ENCODE results near the gene NTSR1.

The NTSR1 gene

DNA sequence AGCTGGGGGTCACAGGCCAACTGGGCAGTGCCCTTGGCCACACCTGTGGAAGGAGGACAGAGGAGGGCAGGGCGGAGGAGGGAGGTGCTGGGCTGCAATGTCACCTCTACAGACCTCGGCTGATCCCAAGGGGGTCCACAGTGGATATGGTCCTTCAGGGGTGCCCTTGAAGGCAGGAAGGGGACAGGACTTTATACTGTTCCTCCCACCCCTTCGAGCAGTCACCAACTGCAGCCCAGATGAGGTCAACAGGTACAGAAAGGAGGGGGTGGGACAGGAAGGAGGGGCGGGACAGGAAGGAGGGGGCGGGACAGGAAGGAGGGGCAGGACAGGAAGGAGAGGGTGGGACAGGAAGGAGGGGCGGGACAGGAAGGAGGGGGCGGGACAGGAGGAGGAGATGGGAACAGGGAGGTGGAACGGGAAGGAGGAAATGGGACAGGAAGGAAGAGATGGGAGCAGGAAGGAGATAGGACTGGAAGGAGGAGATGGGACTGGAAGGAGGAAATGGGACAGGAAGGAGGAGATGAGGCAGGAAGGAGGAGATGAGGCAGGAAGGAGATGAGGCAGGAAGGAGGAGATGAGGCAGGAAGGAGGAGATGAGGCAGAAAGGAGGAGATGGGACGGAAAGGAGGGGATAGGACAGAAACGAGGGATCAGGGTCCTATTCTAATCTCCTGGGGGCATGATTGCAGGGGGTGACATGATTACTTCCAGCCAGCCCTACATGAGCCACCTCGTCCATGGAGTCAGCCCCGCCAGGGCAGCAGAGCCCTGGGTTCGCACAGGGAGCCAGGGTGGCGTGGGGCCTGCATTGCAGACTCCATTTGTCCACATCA lies 68.3 kb downstream of the NTSR1 start:
- in situ Hi-C loops (cut with HindIII; ENCODE audit: low sequenced_read_pairs): no loop called here

DNA sequence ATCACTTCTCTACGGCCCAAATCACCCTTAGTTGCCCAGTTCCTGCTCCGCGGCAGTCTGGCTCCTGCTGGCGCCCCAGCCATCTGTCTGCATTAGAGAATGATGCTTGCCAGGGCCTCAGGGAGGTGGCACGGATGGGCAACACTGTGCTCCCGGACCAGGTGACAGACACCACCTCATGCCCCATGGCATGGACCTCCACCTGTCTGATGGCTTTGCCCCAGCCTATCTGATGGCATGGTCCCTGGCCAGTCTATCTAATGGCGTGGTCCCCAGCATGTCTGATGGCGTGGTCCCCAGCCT lies 68.8 kb downstream of the NTSR1 start:
- no peak overlapping the region for H3K4me3 ChIP-seq (ENCODE audit: low read depth, low read length)
- in situ Hi-C loops (cut with HindIII; ENCODE audit: low sequenced_read_pairs): no loop called here
- DNase-seq (ENCODE audit: low read depth): no peak
- TF ChIP-seq, protein P1, sequence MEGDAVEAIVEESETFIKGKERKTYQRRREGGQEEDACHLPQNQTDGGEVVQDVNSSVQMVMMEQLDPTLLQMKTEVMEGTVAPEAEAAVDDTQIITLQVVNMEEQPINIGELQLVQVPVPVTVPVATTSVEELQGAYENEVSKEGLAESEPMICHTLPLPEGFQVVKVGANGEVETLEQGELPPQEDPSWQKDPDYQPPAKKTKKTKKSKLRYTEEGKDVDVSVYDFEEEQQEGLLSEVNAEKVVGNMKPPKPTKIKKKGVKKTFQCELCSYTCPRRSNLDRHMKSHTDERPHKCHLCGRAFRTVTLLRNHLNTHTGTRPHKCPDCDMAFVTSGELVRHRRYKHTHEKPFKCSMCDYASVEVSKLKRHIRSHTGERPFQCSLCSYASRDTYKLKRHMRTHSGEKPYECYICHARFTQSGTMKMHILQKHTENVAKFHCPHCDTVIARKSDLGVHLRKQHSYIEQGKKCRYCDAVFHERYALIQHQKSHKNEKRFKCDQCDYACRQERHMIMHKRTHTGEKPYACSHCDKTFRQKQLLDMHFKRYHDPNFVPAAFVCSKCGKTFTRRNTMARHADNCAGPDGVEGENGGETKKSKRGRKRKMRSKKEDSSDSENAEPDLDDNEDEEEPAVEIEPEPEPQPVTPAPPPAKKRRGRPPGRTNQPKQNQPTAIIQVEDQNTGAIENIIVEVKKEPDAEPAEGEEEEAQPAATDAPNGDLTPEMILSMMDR (IDR thresholded peaks at IDR 0.05; ENCODE audit: low read depth, low read length, missing control alignments): no peak

More for the DNA sequence above, 68.3 kb downstream of the NTSR1 start:
- no peak overlapping the region for H3K4me3 ChIP-seq (ENCODE audit: low read depth, low read length)
- TF ChIP-seq, protein P1 (IDR thresholded peaks at IDR 0.05; ENCODE audit: low read depth, low read length, missing control alignments): no peak
- DNase-seq (ENCODE audit: low read depth): no peak

DNA sequence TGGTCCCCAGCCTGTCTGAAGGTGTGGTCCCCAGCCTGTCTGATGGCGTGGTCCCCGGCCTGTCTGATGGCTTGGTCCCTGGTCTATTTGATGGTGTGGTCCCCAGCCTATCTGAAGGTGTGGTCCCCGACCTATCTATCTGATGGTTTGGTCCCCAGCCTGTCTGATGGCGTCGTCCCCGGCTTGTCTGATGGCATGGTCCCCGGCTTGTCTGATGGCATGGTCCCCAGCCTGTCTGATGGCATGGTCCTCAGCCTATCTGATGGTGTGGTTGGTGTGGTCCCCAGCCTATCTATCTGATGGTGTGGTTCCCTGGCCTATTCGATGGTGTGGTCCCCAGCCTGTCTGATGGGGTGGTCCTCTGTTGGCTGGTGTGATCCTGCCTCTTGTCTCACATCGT lies 69.4 kb downstream of the NTSR1 start:
- no peak overlapping the region for H3K4me3 ChIP-seq (ENCODE audit: low read depth, low read length)
- in situ Hi-C loops (cut with HindIII; ENCODE audit: low sequenced_read_pairs): no loop called here
- TF ChIP-seq, protein P1 (IDR thresholded peaks at IDR 0.05; ENCODE audit: low read depth, low read length, missing control alignments): no peak
- DNase-seq (ENCODE audit: low read depth): no peak

DNA sequence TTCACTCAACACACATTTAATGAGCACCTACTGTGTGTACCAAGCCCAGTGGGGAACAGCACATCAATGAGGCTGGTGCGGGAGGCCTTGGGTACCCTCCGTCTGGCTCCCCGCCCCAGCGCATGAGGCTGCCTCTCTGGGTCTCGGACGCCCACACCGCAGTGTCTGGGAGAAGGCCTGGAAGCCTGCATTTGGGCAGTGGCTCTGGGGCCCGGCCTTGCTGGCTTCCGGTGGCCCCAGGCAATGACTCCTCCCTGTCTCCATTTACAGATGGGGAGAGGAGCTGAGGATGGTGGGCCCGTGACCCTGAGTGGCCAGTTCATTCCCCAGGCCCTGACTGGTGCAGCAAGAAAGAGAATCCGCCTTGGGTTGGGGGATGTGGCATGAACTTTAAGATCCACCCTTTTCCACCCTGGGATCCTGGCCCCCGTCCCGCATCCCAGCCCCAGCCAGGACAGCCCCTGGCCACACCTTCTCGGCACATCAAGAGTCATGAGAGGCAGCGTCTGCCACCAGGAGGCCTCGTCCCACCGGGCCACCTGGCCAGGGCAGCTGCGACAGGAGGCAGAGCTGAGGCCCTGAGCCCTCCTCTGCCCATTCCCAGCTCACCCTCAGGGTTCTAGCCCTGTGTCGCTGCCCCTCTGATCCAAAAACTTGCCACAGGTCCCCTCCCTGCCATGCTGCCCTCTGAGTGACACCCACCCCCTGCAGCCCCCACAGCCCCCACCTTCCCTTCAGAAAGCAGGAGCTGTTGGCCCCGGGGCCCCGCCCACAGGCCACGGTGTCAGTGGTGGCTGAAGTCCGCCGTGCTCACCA lies 70.2 kb downstream of the NTSR1 start:
- TF ChIP-seq, protein P1 (IDR thresholded peaks at IDR 0.05; ENCODE audit: low read depth, low read length, missing control alignments): no peak
- in situ Hi-C loops (cut with HindIII; ENCODE audit: low sequenced_read_pairs): no loop called here
- no peak for DNase-seq (ENCODE audit: low read depth)
- no peak overlapping the region for H3K4me3 ChIP-seq (ENCODE audit: low read depth, low read length)

DNA sequence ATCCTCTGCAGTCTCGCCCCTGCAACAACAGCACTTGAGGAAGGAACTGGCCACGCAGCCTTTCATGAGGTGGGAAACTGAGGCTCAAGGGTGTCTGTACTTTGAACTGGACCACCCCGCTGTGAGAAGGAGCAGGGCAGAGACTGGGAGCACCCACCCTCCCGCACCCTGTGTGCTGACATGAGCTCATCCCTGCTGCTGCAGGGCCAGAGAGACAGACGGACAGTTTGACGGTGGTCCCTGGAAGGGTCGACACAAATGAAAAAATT lies 70.7 kb downstream of the NTSR1 start:
- no peak for DNase-seq (ENCODE audit: low read depth)
- in situ Hi-C loops (cut with HindIII; ENCODE audit: low sequenced_read_pairs): no loop called here
- TF ChIP-seq, protein P1 (IDR thresholded peaks at IDR 0.05; ENCODE audit: low read depth, low read length, missing control alignments): no peak
- no peak overlapping the region for H3K4me3 ChIP-seq (ENCODE audit: low read depth, low read length)

DNA sequence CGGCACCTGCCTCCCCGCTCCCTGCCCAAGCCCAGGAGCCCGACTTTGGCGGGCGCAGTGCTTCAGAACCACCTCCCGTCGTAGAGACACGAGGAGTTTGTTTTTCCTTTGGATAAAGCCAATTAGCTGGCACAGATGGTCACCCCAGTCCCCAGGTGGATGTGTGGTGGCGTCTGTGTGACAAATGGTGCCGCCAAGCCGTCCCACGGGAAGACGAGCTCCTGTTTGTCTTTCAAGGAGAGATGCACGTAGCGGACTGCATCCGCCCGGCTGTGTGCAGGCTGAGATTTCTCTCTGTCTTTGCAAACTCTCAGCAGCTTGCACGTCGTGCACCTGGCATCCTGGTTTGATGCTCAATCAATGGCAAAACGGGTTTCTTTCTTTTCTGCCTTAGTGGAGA lies 71.6 kb downstream of the NTSR1 start:
- no peak for DNase-seq (ENCODE audit: low read depth)
- in situ Hi-C loops (cut with HindIII; ENCODE audit: low sequenced_read_pairs): loop anchor here (10.0 kb wide), 1 partner anchor 115 kb away; no protein-coding TSS in a partner anchor
- no peak overlapping the region for H3K4me3 ChIP-seq (ENCODE audit: low read depth, low read length)
- TF ChIP-seq, protein P1 (IDR thresholded peaks at IDR 0.05; ENCODE audit: low read depth, low read length, missing control alignments): no peak
